SK-N-SH treated with all-trans-retinoic acid at 6 μM for 48 hours (cell line): ENCODE measurements around the gene MARCHF9.
"Not testable (repeated sequence)": the region's sequence is repeated elsewhere in the genome, so short reads cannot be mapped to it uniquely, and the experiment has no call there.

Experiments used
- ATAC-seq: fragments of 200-7000 bp; cut with Tn5 transposase; 3 replicates; pipeline ENCODE4 v1.9.1; 2020; ENCODE audit warnings: mild to moderate bottlenecking, moderate library complexity
- ARNTL ChIP-seq: fragments of 450-650 bp; formaldehyde crosslinking; IDR thresholded peaks from 2 replicates; pipeline ENCODE4 v1.5.0; 2020; ENCODE audit warnings: low read depth, mild to moderate bottlenecking, moderate library complexity, borderline replicate concordance
- BACH2 ChIP-seq: fragments of 250-450 bp; sonication (Bioruptor Pico); IDR thresholded peaks from 2 replicates; pipeline ENCODE4 v1.9.0; 2021; ENCODE audit warnings: mild to moderate bottlenecking, borderline replicate concordance
- ESRRG ChIP-seq: fragments of 250-450 bp; sonication (Bioruptor Pico); IDR thresholded peaks from 2 replicates; pipeline ENCODE4 v1.6.1; 2021; ENCODE audit warnings: mild to moderate bottlenecking
- GLIS3 ChIP-seq: fragments of 250-450 bp; sonication (Bioruptor Pico); IDR thresholded peaks from 2 replicates; pipeline ENCODE4 v1.5.0; 2020; ENCODE audit warnings: mild to moderate bottlenecking, moderate library complexity
- OSR1 ChIP-seq: fragments of 250-450 bp; sonication (Bioruptor Pico); IDR thresholded peaks from 2 replicates; pipeline ENCODE4 v1.8.0; 2022; ENCODE audit warnings: moderate library complexity, mild to moderate bottlenecking, inconsistent platforms
- PPARA ChIP-seq: fragments of 250-450 bp; sonication (Bioruptor Pico); IDR thresholded peaks from 2 replicates; pipeline ENCODE4 v1.5.0; 2020; ENCODE audit warnings: mild to moderate bottlenecking, borderline replicate concordance
- RARB ChIP-seq: fragments of 250-450 bp; sonication (Bioruptor Pico); IDR thresholded peaks from 2 replicates; pipeline ENCODE4 v1.8.0; 2021; ENCODE audit warnings: mild to moderate bottlenecking, moderate library complexity
- SNAI2 ChIP-seq: fragments of 250-450 bp; sonication (Bioruptor Pico); IDR thresholded peaks from 2 replicates; pipeline ENCODE4 v1.5.0; 2020; ENCODE audit warnings: mild to moderate bottlenecking, moderate library complexity
- TCF4 ChIP-seq: fragments of 250-450 bp; sonication (Bioruptor Pico); IDR thresholded peaks from 2 replicates; pipeline ENCODE4 v1.8.0; 2021; ENCODE audit warnings: mild to moderate bottlenecking, moderate library complexity, borderline replicate concordance
- TOX ChIP-seq: fragments of 250-450 bp; sonication (Bioruptor Pico); IDR thresholded peaks from 2 replicates; pipeline ENCODE4 v1.8.0; 2021; ENCODE audit warnings: mild to moderate bottlenecking, moderate library complexity, borderline replicate concordance
- ZC3H10 ChIP-seq: fragments of 250-450 bp; sonication (Bioruptor Pico); IDR thresholded peaks from 2 replicates; pipeline ENCODE4 v1.5.1; 2021; ENCODE audit warnings: mild to moderate bottlenecking, moderate library complexity
- ZFP3 ChIP-seq: fragments of 250-450 bp; sonication (Bioruptor Pico); IDR thresholded peaks from 2 replicates; pipeline ENCODE4 v1.5.0; 2020; ENCODE audit warnings: mild to moderate bottlenecking, moderate library complexity
- ZNF565 ChIP-seq: fragments of 450-650 bp; formaldehyde crosslinking; conservative IDR thresholded peaks from 2 replicates; pipeline ENCODE4 v1.5.0; 2020; ENCODE audit warnings: low read depth, mild to moderate bottlenecking, moderate library complexity
- ZNF70 ChIP-seq: fragments of 450-650 bp; formaldehyde crosslinking; IDR thresholded peaks from 2 replicates; pipeline ENCODE4 v1.5.0; 2020; ENCODE audit warnings: mild to moderate bottlenecking, moderate library complexity
- ZNF8 ChIP-seq: fragments of 450-650 bp; formaldehyde crosslinking; IDR thresholded peaks from 2 replicates; pipeline ENCODE4 v1.5.0; 2020; ENCODE audit warnings: mild to moderate bottlenecking, moderate library complexity
- TF ChIP-seq, protein P1 (sequence below): fragments of 250-450 bp; sonication (Bioruptor Pico); IDR thresholded peaks from 2 replicates; pipeline ENCODE4 v1.5.0; 2020; ENCODE audit warnings: mild to moderate bottlenecking, moderate library complexity
- TF ChIP-seq, protein P2 (sequence below): fragments of 250-450 bp; sonication (Bioruptor Pico); IDR thresholded peaks from 2 replicates; pipeline ENCODE4 v1.5.1; 2021; ENCODE audit warnings: mild to moderate bottlenecking, moderate library complexity
- TF ChIP-seq, protein P3 (sequence below): fragments of 250-450 bp; sonication (Bioruptor Pico); IDR thresholded peaks from 2 replicates; pipeline ENCODE4 v1.8.0; 2021; ENCODE audit warnings: low read depth, mild to moderate bottlenecking, moderate library complexity, borderline replicate concordance
- TF ChIP-seq, protein P4 (sequence below): fragments of 250-450 bp; sonication (Bioruptor Pico); IDR thresholded peaks from 2 replicates; pipeline ENCODE4 v1.8.0; 2020; ENCODE audit warnings: mild to moderate bottlenecking, moderate library complexity, borderline replicate concordance

The MARCHF9 gene

DNA sequence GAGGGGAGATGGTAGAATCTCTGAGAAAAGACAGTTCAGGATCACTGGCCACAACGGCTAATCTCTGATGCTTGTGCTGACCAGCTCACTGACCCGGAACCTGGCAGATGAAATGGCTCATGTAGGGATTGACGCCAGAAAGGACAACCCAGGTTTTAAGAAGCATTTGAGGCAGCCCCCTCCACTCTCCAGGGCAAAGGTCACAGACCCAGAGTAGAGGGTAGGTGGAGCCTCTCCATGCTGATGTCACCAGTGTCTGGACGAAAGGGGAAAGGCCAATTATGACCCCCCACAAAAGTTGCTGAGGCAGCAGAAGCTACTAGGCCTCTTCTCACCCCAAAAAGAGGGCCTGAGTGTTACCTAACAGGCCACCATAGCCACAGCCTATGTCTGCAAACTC lies 15.8 kb downstream of the MARCHF9 start (continued):
- no peak for TF ChIP-seq ZFP3 (CRISPR knock-in tag)
- no peak for TF ChIP-seq ESRRG (CRISPR knock-in tag)

DNA sequence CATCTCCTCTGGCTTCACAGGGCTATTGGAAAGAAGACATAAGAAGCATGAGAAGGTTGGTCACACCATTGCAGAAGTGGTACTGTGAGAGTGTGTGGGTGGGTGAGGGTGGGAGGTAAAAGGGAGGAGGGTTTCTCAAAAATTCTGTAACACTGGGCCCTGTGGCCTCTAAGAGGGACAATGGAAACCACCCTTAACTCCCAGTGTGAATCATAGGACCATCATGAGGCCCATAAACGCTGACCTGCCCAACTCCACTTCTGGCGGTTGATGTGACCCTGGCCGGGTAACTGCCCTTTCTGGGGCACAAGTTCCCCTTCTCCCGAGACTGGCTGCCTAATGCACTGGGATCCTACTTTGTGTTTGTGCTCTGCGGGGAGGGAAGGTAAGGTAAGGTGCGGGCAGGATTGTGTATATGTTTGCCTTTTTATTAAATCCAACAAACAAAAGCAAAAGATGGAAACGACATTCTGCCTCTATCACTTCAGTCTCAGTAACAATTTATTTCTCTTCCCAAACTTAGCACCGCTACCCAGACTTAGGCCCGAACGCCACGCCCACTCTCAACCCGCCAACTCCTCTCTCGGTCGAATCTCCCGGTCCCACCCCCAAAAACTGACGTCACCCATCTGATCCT lies 16.5 kb downstream of the MARCHF9 start:
- ATAC-seq: peak; percentile 81
- no peak for TF ChIP-seq TCF4
- TF ChIP-seq SNAI2 (CRISPR knock-in tag): no peak
- no peak for TF ChIP-seq TOX
- TF ChIP-seq ZNF8: no peak
- no peak for TF ChIP-seq ZNF565
- no peak for TF ChIP-seq ZC3H10 (CRISPR knock-in tag)
- TF ChIP-seq, protein P1, sequence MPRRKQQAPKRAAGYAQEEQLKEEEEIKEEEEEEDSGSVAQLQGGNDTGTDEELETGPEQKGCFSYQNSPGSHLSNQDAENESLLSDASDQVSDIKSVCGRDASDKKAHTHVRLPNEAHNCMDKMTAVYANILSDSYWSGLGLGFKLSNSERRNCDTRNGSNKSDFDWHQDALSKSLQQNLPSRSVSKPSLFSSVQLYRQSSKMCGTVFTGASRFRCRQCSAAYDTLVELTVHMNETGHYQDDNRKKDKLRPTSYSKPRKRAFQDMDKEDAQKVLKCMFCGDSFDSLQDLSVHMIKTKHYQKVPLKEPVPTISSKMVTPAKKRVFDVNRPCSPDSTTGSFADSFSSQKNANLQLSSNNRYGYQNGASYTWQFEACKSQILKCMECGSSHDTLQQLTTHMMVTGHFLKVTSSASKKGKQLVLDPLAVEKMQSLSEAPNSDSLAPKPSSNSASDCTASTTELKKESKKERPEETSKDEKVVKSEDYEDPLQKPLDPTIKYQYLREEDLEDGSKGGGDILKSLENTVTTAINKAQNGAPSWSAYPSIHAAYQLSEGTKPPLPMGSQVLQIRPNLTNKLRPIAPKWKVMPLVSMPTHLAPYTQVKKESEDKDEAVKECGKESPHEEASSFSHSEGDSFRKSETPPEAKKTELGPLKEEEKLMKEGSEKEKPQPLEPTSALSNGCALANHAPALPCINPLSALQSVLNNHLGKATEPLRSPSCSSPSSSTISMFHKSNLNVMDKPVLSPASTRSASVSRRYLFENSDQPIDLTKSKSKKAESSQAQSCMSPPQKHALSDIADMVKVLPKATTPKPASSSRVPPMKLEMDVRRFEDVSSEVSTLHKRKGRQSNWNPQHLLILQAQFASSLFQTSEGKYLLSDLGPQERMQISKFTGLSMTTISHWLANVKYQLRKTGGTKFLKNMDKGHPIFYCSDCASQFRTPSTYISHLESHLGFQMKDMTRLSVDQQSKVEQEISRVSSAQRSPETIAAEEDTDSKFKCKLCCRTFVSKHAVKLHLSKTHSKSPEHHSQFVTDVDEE (CRISPR knock-in tag): no peak
- TF ChIP-seq, protein P2, sequence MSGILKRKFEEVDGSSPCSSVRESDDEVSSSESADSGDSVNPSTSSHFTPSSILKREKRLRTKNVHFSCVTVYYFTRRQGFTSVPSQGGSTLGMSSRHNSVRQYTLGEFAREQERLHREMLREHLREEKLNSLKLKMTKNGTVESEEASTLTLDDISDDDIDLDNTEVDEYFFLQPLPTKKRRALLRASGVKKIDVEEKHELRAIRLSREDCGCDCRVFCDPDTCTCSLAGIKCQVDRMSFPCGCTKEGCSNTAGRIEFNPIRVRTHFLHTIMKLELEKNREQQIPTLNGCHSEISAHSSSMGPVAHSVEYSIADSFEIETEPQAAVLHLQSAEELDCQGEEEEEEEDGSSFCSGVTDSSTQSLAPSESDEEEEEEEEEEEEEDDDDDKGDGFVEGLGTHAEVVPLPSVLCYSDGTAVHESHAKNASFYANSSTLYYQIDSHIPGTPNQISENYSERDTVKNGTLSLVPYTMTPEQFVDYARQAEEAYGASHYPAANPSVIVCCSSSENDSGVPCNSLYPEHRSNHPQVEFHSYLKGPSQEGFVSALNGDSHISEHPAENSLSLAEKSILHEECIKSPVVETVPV: no peak
- TF ChIP-seq, protein P3, sequence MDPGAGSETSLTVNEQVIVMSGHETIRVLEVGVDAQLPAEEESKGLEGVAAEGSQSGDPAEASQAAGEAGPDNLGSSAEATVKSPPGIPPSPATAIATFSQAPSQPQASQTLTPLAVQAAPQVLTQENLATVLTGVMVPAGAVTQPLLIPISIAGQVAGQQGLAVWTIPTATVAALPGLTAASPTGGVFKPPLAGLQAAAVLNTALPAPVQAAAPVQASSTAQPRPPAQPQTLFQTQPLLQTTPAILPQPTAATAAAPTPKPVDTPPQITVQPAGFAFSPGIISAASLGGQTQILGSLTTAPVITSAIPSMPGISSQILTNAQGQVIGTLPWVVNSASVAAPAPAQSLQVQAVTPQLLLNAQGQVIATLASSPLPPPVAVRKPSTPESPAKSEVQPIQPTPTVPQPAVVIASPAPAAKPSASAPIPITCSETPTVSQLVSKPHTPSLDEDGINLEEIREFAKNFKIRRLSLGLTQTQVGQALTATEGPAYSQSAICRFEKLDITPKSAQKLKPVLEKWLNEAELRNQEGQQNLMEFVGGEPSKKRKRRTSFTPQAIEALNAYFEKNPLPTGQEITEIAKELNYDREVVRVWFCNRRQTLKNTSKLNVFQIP: no peak
- TF ChIP-seq, all 23 proteins: peak for 0

DNA sequence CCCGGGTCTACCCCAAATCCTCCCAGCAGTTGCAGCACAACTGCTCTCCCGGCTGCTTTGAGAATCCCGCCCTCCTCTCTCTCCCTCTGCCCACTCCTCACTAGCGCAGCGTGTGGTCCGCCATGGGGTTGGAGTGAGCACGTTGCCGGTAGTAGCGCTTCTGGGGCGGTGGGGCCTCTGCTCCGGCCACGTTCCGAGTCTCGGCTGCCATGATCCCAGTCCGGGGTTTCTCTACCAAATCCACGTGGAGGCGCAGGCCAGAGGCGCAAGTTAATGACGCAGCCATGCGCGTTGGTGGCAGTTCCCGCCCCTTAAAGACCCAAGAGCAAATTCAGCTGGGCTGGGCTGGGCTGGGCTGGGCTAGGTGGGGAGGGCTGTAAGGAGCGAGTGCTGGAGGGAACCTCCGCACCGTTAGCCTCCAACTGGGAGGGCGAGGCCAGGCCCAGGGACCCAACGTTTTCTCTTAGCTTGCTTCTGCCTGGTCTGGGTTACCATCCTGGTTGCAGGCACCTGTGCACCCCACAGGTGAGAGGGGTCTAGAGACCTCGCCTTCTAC lies 17.0 kb downstream of the MARCHF9 start, which contains the start of gene METTL1:
Gene METTL1, minus strand, starts transcription at position 233 of the 556 bp plus-strand sequence. Its CDS starts 22 bp downstream, at position 211.
- no peak for TF ChIP-seq SNAI2 (CRISPR knock-in tag)
- TF ChIP-seq, protein P2: no peak
- no peak for TF ChIP-seq BACH2 (CRISPR knock-in tag)
- TF ChIP-seq PPARA (CRISPR knock-in tag): no peak
- TF ChIP-seq, protein P4, sequence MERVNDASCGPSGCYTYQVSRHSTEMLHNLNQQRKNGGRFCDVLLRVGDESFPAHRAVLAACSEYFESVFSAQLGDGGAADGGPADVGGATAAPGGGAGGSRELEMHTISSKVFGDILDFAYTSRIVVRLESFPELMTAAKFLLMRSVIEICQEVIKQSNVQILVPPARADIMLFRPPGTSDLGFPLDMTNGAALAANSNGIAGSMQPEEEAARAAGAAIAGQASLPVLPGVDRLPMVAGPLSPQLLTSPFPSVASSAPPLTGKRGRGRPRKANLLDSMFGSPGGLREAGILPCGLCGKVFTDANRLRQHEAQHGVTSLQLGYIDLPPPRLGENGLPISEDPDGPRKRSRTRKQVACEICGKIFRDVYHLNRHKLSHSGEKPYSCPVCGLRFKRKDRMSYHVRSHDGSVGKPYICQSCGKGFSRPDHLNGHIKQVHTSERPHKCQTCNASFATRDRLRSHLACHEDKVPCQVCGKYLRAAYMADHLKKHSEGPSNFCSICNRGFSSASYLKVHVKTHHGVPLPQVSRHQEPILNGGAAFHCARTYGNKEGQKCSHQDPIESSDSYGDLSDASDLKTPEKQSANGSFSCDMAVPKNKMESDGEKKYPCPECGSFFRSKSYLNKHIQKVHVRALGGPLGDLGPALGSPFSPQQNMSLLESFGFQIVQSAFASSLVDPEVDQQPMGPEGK: 0 out of 2 replicates have a peak, but pooled peaks have one; percentile 19
- no peak for TF ChIP-seq ZFP3 (CRISPR knock-in tag)
- no peak for TF ChIP-seq TCF4
- TF ChIP-seq GLIS3 (CRISPR knock-in tag): no peak
- ATAC-seq: peak; percentile 92

DNA sequence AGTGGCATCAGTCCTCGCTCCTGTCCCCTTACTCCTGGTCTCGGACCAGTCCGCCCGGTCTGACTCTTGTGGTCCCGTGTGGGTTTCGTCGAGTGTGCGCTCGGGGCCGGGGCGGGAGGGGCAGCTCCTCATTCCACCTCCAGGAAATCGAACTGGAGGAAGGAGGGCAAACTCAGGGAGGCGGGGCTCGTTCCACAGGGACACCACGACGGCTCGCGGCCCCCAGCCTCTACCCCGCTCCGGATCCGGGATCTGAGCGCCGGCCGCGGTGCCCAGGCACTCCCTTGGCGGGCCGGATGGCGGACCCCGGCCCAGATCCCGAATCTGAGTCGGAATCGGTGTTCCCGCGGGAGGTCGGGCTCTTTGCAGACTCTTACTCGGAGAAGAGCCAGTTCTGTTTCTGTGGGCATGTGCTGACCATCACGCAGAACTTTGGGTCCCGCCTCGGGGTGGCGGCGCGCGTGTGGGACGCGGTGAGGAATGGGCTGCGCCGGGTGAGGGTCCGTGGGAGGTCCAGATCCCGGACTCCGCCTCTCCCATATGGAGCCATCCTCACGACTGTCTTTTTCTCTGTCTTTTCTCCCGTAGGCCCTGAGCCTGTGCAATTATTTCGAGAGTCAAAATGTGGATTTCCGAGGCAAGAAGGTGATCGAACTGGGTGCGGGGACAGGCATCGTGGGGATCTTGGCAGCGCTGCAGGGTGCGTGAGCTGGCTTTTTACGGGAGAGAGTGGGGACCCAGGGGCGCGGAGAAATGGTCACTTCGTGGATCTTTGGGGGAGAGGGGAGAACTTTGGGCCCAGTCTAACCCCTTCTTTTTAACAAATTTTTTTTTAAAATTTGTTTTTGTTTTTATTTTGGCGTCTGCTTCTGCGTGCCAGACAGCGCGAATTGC lies 17.8 kb downstream of the MARCHF9 start, which contains the start of gene EEF1AKMT3:
Gene EEF1AKMT3, plus strand, starts transcription at position 186 of the 894 bp plus-strand sequence. Its CDS starts 111 bp downstream, at position 297.
- peak; percentile 76 for ATAC-seq
- TF ChIP-seq TCF4 (no peak), OSR1 (no peak), ARNTL (no peak), ZNF70 (no peak), RARB (CRISPR knock-in tag) (no peak)
- TF ChIP-seq, protein P3: no peak
- TF ChIP-seq, all 23 proteins: peak for 0

DNA sequence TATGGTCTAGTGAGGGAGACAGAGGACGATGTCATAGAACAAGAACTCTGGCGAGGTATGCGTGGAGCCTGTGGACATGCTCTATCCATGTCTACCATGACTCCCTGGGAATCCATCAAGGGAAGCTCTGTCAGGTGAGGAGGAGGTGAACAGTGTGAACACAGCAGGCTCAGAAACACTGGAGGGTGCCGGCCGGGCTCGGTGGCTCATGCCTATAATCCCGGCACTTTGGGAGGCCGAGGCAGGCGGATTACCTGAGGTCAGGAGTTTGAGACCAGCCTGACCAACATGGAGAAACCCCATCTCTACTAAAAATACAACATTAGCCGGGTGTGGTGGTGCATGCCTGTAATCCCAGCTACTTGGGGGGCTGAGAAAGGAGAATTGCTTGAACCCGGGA lies 19.7 kb downstream of the MARCHF9 start:
- not testable (repeated sequence) for ATAC-seq
